HG03066 (cell line): ENCODE results near the gene PFKP.

Experiments
- ATAC-seq: cut with Tn5 transposase; IDR thresholded peaks from one replicate; pipeline ENCODE4 v1.9.1; 2021; ENCODE audit warnings: low read depth; ENCODE audit not compliant: unreplicated experiment

The PFKP gene

DNA sequence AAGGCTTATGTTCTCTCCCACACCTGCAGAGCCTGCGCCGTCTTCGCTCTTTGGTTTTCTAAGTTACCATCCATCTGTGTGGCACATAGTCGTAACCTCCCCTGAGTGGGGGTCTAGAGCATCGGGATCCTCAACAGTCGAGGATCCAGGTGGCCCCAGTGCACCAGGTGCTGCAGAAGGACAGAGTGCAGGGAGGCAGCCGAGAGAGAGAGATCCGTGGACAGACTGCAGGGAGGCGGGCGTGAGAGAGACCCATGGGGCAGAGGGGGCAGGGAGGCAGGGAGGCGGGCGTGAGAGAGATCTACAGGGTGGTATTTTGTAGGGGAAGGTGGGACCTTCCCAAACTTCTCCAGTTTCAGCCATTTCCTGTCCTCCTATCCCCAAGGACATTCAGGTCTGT is 42.3 kb downstream of the PFKP start:
- ATAC-seq = no peak

DNA sequence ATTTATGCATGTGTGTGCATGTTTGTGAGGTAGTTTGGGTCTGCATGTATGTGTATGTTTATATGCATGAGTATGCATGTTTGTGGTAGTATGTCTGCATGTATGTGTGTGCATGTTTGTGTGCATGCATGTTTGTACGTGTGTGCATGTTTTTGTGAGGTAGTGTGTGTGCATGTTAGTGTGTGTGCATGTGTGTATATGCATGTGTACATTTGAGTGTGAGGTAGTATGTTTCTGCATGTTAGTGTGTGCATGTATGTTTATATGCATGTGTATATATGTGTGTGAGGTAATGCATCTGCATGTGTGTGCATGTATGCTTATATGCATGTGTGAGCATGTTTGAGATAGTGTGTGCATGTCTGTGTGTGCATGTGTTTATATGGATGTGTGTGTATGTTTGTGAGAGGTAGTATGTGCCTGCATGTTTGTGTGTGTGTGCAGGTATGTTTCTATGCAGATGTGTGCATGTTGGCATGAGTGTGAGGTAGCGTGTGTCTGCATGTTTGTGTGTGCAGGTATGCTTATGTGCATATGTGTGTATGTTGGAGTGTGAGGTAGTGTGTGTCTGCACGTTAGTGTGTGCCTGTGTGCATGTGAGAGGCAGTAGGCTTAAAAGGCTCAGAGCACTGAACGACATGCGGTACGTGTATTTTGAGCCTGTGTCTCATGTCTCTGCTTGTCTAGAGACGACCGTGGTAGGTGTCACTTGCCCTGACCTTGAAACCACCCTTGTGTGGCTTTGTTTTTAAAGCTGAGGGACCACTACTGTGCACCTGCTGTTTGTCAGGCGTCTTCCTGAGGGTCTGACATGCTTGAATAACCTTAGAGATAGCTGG is 43.7 kb downstream of the PFKP start:
- no peak for ATAC-seq

DNA sequence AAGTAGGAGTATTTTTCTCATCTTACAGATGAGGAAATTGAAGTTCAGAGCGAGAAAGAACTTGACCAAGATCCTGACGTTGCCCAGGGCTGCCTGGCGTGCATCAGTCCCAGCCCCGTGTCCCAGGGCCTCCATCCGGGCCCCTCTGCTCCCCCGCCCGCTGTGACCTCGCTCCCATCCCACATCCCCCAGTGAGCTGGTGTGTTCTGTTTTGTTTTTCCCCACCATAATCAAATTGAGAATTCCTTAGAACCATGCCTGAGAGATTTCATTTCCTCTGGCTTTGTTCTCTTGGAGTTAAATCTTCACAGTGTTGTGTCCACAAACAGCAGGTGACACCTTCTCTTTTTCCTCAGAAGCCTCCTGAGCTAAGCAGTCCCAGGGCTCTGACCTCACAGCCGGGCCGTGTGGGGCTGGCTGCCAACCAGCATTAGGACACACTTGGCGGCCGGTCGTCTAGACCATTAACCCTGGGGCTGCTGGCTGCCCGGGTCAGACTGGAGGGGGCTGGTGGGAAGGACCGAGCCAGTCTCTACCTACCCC is 44.3 kb downstream of the PFKP start:
- ATAC-seq = no peak

DNA sequence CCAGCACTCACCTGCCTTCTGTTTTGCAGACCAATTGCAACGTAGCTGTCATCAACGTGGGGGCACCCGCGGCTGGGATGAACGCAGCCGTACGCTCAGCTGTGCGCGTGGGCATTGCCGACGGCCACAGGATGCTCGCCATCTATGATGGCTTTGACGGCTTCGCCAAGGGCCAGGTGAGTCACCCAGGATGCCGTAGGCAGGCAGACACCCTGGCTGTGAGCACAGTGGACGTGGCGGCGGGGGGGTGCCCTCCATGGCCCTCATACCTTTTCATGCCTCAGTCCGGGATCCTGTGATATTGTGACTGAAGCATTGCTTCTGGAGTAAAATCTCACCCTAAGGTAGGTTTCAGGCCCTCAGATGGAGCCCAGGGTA is 46.0 kb downstream of the PFKP start:
- no peak for ATAC-seq

DNA sequence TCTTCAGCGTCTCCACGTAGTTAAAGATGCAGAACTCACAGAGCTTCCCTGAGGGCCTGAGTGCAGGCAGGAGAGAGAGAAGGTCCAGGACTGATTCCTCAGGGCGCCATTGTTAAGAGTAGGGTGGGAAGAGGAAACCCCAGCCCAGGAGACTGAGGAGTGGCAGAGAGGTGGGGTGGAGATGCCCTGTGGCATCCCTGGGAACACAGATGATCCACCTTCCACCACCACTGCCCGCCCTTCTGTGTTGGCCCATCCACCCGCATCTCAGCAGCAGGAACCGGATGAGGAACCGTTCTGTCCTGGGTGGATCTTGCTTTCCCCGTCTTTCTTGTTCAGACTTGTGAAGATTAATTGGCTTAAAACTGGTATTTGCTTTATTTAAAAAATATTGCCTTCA is 48.3 kb downstream of the PFKP start:
- ATAC-seq = no peak

DNA sequence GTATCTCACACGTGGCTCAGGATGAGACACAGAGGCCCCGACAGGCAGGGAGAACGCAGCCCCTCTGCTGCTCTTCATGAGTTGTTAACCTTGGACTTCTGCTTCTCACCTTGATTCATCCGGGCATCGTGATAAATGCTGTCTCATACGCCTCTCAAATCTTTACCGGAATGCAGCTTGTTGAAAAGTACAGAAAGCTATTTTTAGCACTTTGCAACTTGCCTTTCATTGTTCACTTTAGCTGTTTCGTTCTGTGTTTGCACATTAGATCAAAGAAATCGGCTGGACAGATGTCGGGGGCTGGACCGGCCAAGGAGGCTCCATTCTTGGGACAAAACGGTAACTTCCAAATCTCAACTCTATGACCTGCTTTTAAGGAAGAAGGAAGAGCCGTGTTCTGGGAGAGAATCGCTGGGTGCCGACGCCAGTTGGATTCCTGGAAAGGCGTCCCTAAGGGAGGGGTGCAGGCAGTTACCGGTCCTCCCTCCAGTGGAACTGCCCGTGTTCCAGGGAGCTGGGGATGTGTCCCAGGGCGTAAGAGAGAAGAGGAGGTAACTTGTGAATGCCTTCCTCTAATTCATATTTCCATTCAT is 49.3 kb downstream of the PFKP start:
- no peak for ATAC-seq

DNA sequence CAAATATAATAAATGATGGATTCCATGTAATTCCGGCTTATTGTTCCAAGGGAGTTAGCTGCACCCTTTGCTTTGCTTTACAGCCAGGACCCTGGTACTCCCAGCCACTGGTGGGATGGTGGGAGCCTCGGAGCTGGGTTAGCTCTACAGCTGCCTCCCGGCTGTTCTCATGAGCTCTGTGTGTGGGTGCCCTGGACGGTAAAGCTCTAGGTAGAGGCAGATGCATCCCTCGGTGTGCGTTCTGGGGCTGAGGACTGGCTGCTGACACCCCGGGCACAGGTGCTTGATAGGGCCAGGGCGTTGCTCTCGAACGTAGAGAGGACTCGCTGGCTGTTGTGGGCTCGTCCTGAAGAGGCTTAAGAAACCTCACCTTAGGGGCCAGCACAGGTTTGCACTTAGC is 50.1 kb downstream of the PFKP start:
- ATAC-seq = no peak

DNA sequence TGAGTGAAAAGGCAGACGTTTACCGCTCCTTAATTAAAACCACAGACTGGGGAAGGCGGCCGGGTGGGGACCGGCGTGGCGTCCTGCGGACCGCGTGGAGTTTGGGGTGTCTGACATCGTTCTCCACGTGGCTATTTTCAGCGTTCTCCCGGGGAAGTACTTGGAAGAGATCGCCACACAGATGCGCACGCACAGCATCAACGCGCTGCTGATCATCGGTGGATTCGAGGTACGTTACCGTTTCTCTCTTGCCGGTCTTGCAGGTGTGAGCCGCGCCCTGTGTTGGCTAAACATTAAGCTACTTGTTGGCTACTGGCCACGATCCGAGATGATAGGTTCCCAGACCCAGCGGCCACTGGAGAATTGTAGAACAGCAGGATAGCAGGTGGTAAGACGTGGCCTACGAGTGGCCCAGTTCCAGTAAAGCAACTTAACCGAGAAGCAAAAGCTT is 51.3 kb downstream of the PFKP start:
- no peak for ATAC-seq

DNA sequence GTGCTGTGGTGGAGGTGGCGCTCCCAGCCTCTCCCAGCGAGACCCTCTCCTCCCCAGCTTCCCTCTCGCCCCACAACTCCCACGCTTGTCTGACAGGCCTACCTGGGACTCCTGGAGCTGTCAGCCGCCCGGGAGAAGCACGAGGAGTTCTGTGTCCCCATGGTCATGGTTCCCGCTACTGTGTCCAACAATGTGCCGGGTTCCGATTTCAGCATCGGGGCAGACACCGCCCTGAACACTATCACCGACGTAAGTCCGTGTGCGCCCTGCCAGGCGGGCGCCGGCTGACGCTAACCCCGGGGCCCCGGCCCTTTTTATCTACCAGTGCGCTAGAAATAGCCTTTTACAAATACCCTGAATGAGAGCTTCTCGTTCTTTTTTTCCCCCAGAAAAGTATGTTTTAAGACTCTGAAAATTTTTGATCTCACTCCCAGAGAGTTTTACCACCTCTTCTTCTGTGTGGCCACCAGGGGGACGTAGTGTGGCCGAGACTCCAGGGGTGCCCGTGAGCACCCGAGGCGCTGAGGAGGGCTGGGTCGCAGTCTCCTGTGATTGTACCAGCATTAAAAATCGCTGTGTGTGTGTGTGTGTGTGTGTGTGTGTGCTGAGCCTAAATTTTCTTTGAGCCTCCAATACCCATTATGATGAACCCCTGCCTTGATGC is 52.6 kb downstream of the PFKP start:
- no peak for ATAC-seq

DNA sequence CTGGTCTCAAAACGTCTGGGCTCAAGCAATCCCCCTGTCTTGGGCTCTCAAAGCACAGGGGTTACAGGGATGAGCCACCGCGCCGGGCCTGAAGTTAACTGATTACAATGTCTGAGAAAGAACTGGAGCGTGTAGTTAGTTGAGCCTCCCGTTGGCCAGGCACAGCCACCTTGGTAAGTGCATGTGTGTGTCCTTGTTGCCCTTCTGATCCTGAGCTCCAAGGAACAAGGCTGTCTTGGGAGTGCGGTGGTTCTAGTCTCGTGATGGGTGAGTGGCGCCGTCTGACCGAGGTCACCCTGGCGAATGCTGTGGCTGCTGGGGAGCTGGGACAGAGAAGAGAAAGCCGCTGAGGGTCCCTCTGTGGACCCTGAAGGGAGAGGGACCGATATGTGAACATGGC is 54.7 kb downstream of the PFKP start:
- no peak for ATAC-seq

DNA sequence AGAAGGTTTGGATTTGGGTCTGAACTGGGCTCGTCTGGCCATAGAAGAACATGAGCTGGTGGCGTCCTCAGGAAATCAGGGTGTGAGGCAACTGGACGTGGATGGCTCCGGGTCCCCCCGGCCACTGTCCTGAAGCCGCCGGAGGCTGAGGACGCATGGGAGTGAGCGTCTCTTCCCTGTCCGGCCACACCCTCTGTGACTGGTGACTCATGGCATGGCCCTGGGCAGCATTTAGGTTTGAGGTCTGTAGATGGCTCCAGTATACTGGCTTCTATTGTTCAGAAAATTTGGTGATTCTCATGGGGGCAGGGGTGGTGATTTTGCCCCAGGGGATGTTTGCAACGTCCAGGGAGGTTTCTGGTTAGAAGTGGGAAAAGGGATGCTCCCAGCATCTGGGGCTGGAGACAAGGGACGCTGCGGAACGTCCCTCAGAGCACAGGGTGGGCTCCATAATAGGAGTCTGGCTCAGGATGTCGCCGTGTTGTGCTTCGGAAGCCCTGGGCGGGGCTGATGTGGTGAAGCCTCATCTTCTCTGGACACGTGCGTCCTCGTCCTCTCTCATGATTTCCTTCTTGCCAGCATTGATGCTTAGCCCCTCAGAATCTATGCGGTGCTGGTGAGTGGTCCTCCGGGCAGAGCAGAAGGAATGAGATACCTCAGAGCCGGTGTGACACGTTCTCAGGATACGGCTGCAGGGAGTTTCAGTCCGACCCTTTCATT is 55.3 kb downstream of the PFKP start:
- no peak for ATAC-seq

DNA sequence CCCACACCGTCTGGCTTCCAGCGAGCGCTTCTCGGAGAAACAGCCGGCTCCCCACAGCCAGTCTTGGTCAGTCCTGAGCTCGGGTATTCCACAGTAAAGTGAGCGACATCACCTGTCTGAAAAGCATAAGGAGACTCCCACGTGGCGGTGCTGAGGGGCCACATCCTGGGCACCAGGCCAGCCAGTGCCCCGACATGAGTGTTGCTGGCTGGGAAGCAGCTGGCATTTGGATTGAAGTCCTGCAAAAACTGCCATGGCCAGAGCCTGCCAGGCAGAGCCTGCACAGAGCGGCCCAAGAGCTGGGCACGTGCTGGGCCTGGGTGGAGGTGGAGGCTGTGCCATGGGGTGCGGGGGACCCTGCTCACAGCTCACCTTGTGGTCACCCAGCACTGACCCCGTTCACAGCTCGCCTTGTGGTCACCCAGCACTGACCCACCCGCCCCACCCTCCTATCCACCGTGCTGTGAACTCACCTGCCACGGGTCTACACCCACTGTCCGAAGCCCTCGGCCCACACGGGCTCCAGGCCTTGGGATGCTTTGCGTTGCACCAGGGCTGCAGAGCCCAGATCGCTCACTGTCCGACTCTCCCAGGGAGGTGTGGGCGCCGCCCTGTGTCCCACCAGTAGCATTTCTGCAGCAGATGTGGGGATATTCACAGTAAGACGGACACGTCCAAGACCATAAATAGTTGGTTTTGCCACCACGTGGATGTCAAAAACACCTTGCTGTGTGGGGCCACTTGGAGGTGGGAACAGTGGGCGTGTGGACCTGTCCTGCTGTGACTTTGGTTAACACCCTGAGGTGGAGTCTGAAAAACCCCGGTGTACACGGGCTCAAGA is 56.4 kb downstream of the PFKP start:
- no peak for ATAC-seq

DNA sequence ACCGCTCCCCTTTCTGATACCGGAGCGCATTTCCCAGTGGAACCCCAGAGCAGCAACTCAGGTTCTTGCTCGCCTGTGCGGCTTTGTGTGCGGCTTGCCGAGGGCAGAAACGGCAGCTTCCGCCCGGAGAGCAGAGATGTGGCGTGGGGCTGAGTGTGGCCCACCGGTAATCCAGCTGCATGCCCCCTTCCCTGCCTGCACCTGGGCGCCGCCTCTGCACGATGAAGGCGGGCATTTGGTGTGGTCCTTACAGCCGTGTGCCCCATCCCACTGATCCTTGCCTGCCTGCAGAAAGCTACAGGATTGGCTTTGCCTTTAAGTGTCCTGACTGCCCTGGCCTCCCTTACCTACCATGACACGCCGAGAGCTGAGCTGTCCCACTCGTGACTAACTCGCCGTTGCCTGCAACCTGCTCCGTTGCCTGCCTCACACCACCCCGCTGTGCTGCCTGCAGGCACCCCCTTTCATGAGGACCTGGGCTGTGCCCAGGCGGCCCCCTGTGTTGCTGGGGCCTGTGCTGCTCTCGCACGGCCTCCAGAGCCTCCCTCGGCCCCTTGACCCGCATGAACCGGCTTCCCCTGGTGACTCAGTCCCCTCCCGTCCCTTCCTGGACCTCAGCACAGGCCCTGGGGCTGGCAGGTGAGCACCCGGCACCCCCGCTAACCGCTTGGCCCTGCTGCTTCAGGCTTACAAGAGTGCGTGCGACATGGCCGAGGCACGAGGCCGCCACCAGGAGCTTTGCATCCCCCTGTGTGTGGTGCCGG is 57.2 kb downstream of the PFKP start:
- no peak for ATAC-seq

DNA sequence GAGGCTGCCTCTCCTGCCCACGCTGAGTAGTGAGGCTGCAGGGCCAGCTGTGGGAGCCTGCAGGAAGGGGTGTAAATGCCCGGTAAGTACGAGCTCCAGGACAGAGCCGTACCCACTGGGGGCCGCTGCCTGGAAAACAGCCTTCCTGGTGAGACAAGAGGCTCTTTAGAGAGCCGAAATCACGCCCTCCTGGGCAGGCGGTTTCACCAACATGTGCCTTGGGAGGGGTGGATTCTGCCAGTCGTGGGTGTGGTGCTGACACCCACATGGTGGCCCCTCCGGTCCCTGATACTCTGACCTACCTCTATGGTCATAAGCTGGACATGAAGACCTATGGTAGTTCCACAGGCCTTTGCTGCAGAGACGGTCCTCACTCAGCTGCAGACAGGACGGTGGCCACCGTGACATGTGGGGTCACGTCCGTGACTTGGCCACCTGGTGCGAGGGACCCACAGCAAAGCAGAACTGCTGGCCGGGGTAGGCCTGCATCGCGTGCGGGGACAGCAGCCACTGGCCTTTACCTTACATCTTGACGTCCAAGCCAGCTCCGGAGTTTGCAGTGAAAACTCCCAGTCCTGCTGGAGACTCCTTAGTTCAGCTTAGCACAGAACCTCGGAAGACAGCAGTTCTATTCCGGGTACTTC is 58.3 kb downstream of the PFKP start:
- ATAC-seq = no peak

DNA sequence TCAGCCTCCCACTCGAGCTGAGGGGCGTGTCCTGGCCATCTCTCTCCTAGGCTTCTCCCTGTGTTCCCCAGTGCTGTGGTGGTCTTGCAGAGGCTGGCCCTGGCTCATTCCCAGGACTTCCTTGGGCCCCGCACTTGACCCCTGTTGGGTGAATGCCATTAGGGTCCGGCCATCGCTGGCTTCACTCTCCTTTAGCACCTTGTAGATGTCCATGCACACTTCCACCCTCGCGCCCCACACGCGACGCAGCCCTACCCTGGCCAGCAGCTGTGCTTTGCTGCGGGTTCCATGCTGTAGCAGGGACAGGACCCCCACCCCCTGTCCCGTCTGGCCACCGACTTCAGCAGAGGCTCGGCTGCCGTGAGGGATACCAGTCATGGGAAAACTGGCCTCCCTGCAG is 58.9 kb downstream of the PFKP start:
- ATAC-seq = no peak

DNA sequence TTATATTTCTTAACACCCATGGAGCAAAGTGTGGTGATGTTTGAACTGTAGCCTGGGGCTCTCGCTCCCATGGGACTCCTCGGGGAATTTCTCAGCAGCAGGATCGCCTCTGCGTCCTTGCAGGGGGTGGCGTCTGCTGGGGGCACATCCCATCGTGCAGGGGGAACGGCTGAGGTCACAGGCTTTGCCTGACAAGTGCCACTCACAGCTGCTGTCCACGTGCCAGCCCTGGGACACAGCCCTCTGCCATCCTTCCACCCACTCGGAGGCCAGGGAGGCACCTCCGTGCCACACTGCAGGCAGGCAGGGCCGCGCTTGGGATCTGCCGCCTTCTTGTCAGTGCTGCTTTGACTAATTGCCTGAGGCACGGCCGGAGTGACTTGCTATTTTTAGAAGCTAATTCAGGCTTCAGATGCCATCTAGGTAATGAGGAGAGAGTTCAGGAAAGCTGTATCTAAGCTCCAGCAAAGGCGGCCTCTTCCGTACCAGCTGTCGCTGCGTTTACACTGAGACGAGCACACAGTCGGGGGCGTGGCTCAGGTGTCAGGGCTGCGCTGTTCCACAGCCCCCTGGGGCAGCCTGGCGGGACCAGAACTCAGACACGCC is 59.5 kb downstream of the PFKP start:
- no peak for ATAC-seq

DNA sequence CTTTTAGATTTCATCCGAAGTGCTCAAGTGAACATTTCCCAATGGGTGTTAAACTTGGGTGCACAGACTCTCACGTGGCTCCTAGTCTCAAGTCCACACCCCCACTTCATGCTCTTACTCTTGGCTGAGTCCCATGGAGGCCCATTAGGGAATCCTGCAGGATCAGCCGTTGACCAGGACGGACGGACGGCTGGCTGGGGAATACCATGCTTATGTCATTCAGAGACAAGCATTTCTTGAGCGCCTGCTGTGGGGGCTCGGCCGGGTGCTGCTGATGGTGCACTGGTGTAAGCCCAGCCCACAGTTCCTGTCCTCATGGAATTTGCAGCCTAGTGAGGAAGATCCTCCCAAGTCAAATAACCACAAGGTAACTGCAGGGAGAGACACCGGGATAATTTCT is 60.6 kb downstream of the PFKP start:
- ATAC-seq = no peak

DNA sequence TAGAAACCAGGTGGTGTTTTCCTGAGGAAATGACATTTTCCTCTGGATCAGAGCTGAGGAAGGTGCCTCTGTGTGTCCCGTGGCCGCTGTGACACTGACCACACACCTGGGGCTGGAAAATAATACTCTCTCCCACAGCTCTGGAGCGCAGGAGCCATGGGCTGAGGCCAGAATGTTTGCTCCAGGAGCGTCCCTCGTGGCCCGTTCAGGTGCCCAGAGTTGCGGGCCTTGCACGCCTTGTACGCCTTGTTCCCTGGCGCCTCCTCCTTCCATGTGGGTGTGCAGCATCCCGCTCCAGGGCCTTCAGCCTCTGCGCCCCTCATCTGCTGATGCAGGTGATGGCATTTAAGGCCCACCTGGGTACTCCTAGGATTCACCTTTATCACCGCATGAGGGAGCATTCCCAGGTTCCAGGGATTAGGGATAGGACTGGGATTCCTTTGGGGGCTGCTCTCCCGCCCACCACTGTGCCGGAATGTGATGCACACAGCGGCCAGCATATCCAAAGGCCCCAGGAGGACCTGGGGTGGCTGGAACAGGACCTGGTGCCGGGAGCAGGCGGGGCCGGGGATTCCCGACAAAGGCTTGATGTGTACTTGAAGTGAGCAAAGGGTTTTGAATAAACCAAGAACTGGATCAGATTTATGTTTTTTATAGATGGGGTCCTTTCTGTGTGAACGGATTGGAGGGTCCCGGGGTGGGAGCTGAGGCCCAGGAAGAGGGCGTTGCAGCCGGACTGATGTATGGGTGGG is 61.2 kb downstream of the PFKP start:
- no peak for ATAC-seq
